Stomach (tissue), 9 donors: ENCODE measurements around the gene BRI3. TPM values are rescaled to one million over a fixed set of nuclear protein-coding genes. Genes with fewer than 3 reads are reported as not detected.

ENCODE experiments used
- DNase-seq, 2 donors: peaks; one replicate each; pipeline versions ENCODE4 v3.0.0 to v3.0.0-alpha.2; 2013 to 2019
- H3K27ac ChIP-seq, 5 donors: fragments of 200-600 bp in 4 of 5; sonication (generic) in 4 of 5; one replicate each; pipeline ENCODE4 v1.5.1; 2013 to 2019; ENCODE audit warnings: mild to moderate bottlenecking in 1 of 5, moderate library complexity in 1 of 5
- H3K27me3 ChIP-seq, 3 donors: fragments of 200-600 bp; sonication (generic); one replicate each; pipeline ENCODE4 v1.5.1; 2017 to 2019; ENCODE audit warnings: mixed run types in 1 of 3
- H3K36me3 ChIP-seq, 4 donors: fragments of 200-600 bp; sonication (generic); 1 replicate in 3 of 4; 2 replicates in 1 of 4; pipeline ENCODE4 v1.5.1; 2016 to 2019
- H3K4me1 ChIP-seq, 4 donors: fragments of 200-600 bp; sonication (generic); one replicate each; pipeline ENCODE4 v1.5.1; 2016 to 2019
- H3K4me3 ChIP-seq, 4 donors: fragments of 200-600 bp; sonication (generic) in 3 of 4; one replicate each; pipeline ENCODE4 v1.5.1; 2016 to 2019; ENCODE audit warnings: mild to moderate bottlenecking in 1 of 4
- H3K9me3 ChIP-seq, 4 donors: fragments of 200-600 bp; sonication (generic); one replicate each; pipeline ENCODE4 v1.5.1; 2016 to 2019
- EP300 ChIP-seq: sonication (generic); formaldehyde crosslinking; IDR thresholded peaks from one replicate; pipeline ENCODE4 v1.6.1; 2017; ENCODE audit warnings: antibody characterized with exemption
- POLR2A ChIP-seq, 4 donors: fragments of 450-650 bp; IDR thresholded peaks; one replicate each; pipeline ENCODE4 v1.6.1; 2016; ENCODE audit warnings: antibody characterized with exemption in 4 of 4, control low read depth in 2 of 4, mild to moderate bottlenecking in 1 of 4, moderate library complexity in 1 of 4
- POLR2AphosphoS5 ChIP-seq, 3 donors: sonication (generic); formaldehyde crosslinking; IDR thresholded peaks; one replicate each; pipeline ENCODE4 v1.6.1; 2016; ENCODE audit warnings: antibody characterized with exemption in 3 of 3
- WGBS, 5 donors: extraction: QIAGEN DNeasy Blood & Tissue Kit in 3 of 5; methylation state at CpG; one replicate each; pipeline versions ENCODE4 v1.1.5 to v1.1.7; 2013 to 2018; 5-methylcytosine and 5-hydroxymethylcytosine counted together
- intact Hi-C: fragments of 100-400 bp; cut with DNase I; formaldehyde crosslinking; loops from one replicate; pipeline ENCODE4 v1.15.1; 2023; ENCODE audit warnings: low total_unique reads
- polyA plus RNA-seq, 3 donors: library from polyadenylated mRNA; stranded (reverse); fragments of 200-250 nt; gene quantifications; one replicate each; pipeline ENCODE4 v1.2.3, GENCODE V29; 2013
- total RNA-seq, 5 donors: library from RNA; depleted of rRNA; stranded (reverse); fragments of >200 nt; gene quantifications; one replicate each; pipeline versions ENCODE4 v1.1.0 to v1.2.3, GENCODE V29; 2014 to 2016
- TF ChIP-seq, protein P1 (sequence below), 7 experiments: fragments of 450-650 bp in 4 of 7; fragments of 200-600 bp in 3 of 7; sonication (generic) in 3 of 7; IDR thresholded peaks; one replicate each; pipeline ENCODE4 v1.5.1; 2016 to 2019; ENCODE audit warnings: antibody characterized with exemption in 7 of 7, control low read depth in 2 of 7, mild to moderate bottlenecking in 1 of 7
- donor health status: healthy with polysubstance abuse.
- donor health status: Bipolar disorder and iron deficiency.
- donor health status: healthy.

BRI3 gene
- total and polyA plus RNA-seq, 8 donors: 25.9 to 411 (median 92.8) TPM; not detected in 1

DNA sequence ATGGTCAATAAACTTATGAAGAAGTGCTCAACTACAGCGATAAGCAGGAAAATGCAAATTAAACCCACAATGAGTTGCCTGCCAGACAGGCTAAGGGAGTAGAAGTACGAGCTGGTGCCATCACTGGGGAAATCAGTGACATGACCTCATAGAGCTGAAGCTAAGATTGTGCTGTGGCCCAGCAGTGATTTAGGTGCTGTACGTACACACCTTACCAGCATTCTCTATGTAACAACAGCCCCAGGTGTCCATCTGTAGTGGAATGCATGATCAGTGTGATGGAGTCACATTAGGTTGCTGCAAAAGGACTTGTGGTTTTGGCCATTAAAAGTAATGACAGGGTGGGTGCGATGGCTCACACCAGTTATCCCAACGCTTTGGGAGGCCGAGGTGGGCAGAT lies 23.8 kb upstream of the BRI3 start:
- Histone ChIP-seq H3K27ac (no peak overlapping the region), H3K9me3 (no peaks in the 10 kb centered on the region), H3K27me3 (no peaks in the 10 kb centered on the region), H3K36me3 (peaks cover 0 to 51% (median 41%) of the 10 kb centered on the region in 4 donors), H3K4me1 (peaks cover 7 to 35% (median 13%) of the 10 kb centered on the region in 4 donors), H3K4me3 (no peak overlapping the region)
- 77 to 95% (median 90%) methylated on average over 6 of the region's 6 CpGs for WGBS, 5 donors
- no peak for TF ChIP-seq POLR2A (IDR thresholded peaks at IDR 0.05)
- TF ChIP-seq POLR2AphosphoS5 (IDR thresholded peaks at IDR 0.05): no peak
- TF ChIP-seq, protein P1, sequence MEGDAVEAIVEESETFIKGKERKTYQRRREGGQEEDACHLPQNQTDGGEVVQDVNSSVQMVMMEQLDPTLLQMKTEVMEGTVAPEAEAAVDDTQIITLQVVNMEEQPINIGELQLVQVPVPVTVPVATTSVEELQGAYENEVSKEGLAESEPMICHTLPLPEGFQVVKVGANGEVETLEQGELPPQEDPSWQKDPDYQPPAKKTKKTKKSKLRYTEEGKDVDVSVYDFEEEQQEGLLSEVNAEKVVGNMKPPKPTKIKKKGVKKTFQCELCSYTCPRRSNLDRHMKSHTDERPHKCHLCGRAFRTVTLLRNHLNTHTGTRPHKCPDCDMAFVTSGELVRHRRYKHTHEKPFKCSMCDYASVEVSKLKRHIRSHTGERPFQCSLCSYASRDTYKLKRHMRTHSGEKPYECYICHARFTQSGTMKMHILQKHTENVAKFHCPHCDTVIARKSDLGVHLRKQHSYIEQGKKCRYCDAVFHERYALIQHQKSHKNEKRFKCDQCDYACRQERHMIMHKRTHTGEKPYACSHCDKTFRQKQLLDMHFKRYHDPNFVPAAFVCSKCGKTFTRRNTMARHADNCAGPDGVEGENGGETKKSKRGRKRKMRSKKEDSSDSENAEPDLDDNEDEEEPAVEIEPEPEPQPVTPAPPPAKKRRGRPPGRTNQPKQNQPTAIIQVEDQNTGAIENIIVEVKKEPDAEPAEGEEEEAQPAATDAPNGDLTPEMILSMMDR (IDR thresholded peaks at IDR 0.05): no peak
- no peak for TF ChIP-seq EP300
- no peak for DNase-seq
- intact Hi-C loops: no loop called here

DNA sequence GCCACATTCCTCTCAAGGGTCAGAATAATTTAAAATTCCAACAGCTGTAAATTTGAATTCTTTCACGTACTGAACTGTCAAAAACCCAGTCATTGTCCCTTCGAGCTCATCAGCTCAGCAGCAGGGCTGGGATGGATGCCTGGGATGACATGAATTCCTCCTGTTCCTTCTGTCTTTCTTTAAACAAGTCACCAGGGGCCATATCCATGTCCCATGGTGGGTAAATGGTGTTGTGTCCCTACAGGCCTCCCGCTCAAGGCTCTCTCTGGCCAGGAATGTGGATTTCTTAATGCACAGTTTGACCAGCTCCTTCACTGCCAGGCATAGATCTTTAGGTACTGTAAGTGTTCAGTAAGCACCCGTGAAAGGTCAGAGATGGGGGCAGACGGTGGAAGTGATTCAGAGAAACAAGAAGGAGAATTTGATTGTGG lies 15.6 kb upstream of the BRI3 start:
- no peaks in the 10 kb centered on the region for H3K9me3 ChIP-seq
- H3K36me3 ChIP-seq: peaks cover 0 to 22% (median 11%) of the 10 kb centered on the region in 4 donors
- WGBS, 5 donors: 80 to 88% (median 84%) methylated on average over 5 of the region's 5 CpGs
- intact Hi-C loops: no loop called here
- H3K4me3 ChIP-seq: no peak overlapping the region
- no peak overlapping the region for H3K27ac ChIP-seq
- H3K4me1 ChIP-seq: peaks cover 0 to 16% (median 0%) of the 10 kb centered on the region in 4 donors
- DNase-seq: no peak
- H3K27me3 ChIP-seq: no peaks in the 10 kb centered on the region
- no peak for TF ChIP-seq POLR2AphosphoS5 (IDR thresholded peaks at IDR 0.05)
- TF ChIP-seq, protein P1 (IDR thresholded peaks at IDR 0.05): no peak
- no peak for TF ChIP-seq EP300
- TF ChIP-seq POLR2A (IDR thresholded peaks at IDR 0.05): no peak

DNA sequence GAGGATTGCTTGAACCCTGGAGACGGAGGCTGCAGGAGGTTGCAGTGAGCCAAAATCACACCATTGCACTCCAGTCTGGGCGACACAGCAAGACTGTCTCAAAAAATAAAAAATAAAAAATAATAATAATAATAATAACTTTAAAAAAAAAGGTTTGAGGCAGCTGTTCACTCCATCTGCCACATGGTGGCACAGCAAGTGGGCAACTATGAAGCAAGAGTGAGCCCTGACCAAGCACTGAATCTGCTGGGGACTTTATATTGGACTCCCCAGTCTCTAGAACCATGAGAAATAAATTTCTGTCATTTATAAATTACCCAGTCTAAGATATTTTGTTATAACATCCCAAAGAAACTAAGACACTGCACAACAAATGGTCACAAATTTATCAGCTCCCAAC lies 14.6 kb upstream of the BRI3 start:
- peaks cover 0 to 13% (median 2%) of the 10 kb centered on the region in 4 donors for H3K36me3 ChIP-seq
- no peaks in the 10 kb centered on the region for H3K27me3 ChIP-seq
- H3K4me3 ChIP-seq: no peak overlapping the region
- peaks cover 0 to 16% (median 0%) of the 10 kb centered on the region in 4 donors for H3K4me1 ChIP-seq
- TF ChIP-seq, protein P1 (IDR thresholded peaks at IDR 0.05): peak in 4 of 7 experiments; percentile 9 to 44 (median 18)
- no peak for TF ChIP-seq EP300
- H3K9me3 ChIP-seq: no peaks in the 10 kb centered on the region
- 33 to 91% (median 74%) methylated on average over 2 of the region's 2 CpGs for WGBS, 5 donors
- intact Hi-C loops: no loop called here
- no peak overlapping the region for H3K27ac ChIP-seq
- no peak for DNase-seq

DNA sequence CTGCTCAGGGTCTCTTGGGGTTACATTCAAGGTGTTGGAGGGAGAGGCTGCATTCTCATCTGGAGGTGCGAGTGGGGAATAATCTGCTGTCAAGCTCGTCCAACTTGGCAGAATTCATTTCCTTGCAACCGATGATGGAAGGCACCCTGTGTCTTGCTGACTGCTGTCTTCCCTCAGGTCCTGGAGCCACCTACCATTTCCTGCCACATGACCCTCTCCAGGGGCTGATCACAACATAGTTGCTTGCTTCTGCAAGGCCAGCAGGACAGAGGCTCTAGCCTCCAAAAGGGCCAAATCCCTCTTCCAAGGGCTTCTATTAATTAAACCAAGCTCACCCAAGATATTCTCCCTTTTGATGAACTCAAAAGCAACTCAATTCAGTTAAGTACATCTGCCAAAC lies 14.2 kb upstream of the BRI3 start:
- DNase-seq: no peak
- no peaks in the 10 kb centered on the region for H3K9me3 ChIP-seq
- no peak overlapping the region for H3K27ac ChIP-seq
- peaks cover 0 to 11% (median 0%) of the 10 kb centered on the region in 4 donors for H3K36me3 ChIP-seq
- TF ChIP-seq POLR2AphosphoS5 (IDR thresholded peaks at IDR 0.05) (no peak), POLR2A (IDR thresholded peaks at IDR 0.05) (no peak), EP300 (no peak)
- TF ChIP-seq, protein P1 (IDR thresholded peaks at IDR 0.05): no peak
- H3K27me3 ChIP-seq: no peaks in the 10 kb centered on the region
- H3K4me1 ChIP-seq: peaks cover 0 to 16% (median 0%) of the 10 kb centered on the region in 4 donors
- intact Hi-C loops: no loop called here
- no peak overlapping the region for H3K4me3 ChIP-seq
- WGBS, 5 donors: 78 to 91% (median 89%) methylated on average over 3 of the region's 3 CpGs
